ENCODE measurements around the gene HNF4A. TPM values are rescaled to one million over a fixed set of nuclear protein-coding genes. Genes with fewer than 3 reads are reported as not detected.
A peak's percentile ranks its signal among the peaks of the same experiment; 100 is the strongest.

HNF4A gene
- total and polyA plus RNA-seq, 2 of the 13 experiments (the other 11 are each of a cell fraction or from before 2014, with no cell fraction given) = 80.9 to 169 TPM

DNA sequence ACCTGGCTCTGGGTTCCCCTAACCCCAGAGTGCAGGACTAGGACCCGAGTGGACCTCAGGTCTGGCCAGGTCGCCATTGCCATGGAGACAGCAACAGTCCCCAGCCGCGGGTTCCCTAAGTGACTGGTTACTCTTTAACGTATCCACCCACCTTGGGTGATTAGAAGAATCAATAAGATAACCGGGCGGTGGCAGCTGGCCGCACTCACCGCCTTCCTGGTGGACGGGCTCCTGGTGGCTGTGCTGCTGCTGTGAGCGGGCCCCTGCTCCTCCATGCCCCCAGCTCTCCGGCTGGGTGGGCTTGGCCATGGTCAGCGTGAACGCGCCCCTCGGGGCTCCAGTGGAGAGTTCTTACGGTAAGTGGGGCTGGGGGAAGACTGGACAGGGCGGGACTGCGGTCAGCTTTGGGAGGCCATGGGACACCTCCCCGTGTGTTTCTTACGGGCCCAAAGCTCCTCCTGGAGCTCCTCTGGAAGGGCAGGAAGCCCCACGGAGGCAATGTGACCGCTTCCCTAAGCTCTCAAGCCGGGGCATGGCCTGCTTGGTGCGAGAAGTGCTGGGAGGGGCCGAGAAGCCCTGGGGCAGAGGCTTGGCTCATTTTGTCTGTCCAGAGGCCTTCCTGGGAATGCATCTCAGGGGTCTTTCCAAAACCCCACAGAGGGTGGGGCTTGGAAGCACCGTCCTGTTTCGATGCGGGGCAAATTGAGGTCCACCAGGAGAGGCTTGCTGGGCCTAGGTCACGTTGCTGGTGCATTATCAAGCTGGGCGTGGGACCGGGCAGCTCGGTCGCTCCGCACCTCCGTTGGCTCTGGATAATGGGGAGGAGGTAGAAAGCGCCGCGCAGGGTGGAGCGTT, at the start of gene HNF4A (continued):
- TF ChIP-seq PRDM15 (CRISPR knock-in tag; IDR thresholded peaks at IDR 0.05) (no peak; the same call in 1 of the 2 replicates), ATF7 (IDR thresholded peaks at IDR 0.05) (no peak), ATF7 (CRISPR knock-in tag; IDR thresholded peaks at IDR 0.05) (peak; percentile 79), ZNF552 (CRISPR knock-in tag; IDR thresholded peaks at IDR 0.05; ENCODE audit: borderline replicate concordance) (peak; percentile 97), POLR2G (IDR thresholded peaks at IDR 0.05; ENCODE audit: low read depth, low read length) (peak; percentile 99), ATF1 (CRISPR knock-in tag; IDR thresholded peaks at IDR 0.05) (no peak), ZNF33A (CRISPR knock-in tag; IDR thresholded peaks at IDR 0.05; ENCODE audit: borderline replicate concordance) (peak; percentile 15; the same call in 1 of the 2 replicates), RFXANK (CRISPR knock-in tag; IDR thresholded peaks at IDR 0.05) (peak; percentile 89; the same call in 1 of the 2 replicates), RELA (CRISPR knock-in tag; IDR thresholded peaks at IDR 0.05) (peak; percentile 43; the same call in 1 of the 2 replicates), ZNF101 (CRISPR knock-in tag; IDR thresholded peaks at IDR 0.05; ENCODE audit: borderline replicate concordance, low read depth) (0 out of 2 replicates have a peak, but pooled peaks have one; percentile 60), ZMYM4 (CRISPR knock-in tag; IDR thresholded peaks at IDR 0.05) (peak; percentile 84), HOXA9 (CRISPR knock-in tag; IDR thresholded peaks at IDR 0.05; ENCODE audit: borderline replicate concordance) (no peak), ZNF549 (CRISPR knock-in tag; IDR thresholded peaks at IDR 0.05) (0 out of 2 replicates have a peak, but pooled peaks have one; percentile 30), ZBTB7A (CRISPR knock-in tag; IDR thresholded peaks at IDR 0.05) (peak; percentile 70), SKI (IDR thresholded peaks at IDR 0.05; ENCODE audit: partially characterized antibody) (peak; percentile 52), ELF1 (CRISPR knock-in tag; IDR thresholded peaks at IDR 0.05) (peak; percentile 50), ZNF282 (IDR thresholded peaks at IDR 0.05; ENCODE audit: partially characterized antibody) (no peak)
- TF ChIP-seq, protein P1, sequence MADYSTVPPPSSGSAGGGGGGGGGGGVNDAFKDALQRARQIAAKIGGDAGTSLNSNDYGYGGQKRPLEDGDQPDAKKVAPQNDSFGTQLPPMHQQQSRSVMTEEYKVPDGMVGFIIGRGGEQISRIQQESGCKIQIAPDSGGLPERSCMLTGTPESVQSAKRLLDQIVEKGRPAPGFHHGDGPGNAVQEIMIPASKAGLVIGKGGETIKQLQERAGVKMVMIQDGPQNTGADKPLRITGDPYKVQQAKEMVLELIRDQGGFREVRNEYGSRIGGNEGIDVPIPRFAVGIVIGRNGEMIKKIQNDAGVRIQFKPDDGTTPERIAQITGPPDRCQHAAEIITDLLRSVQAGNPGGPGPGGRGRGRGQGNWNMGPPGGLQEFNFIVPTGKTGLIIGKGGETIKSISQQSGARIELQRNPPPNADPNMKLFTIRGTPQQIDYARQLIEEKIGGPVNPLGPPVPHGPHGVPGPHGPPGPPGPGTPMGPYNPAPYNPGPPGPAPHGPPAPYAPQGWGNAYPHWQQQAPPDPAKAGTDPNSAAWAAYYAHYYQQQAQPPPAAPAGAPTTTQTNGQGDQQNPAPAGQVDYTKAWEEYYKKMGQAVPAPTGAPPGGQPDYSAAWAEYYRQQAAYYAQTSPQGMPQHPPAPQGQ (CRISPR knock-in tag; IDR thresholded peaks at IDR 0.05; ENCODE audit: borderline replicate concordance) = peak; percentile 94; the same call in 1 of the 2 replicates
- TF ChIP-seq, protein P2, sequence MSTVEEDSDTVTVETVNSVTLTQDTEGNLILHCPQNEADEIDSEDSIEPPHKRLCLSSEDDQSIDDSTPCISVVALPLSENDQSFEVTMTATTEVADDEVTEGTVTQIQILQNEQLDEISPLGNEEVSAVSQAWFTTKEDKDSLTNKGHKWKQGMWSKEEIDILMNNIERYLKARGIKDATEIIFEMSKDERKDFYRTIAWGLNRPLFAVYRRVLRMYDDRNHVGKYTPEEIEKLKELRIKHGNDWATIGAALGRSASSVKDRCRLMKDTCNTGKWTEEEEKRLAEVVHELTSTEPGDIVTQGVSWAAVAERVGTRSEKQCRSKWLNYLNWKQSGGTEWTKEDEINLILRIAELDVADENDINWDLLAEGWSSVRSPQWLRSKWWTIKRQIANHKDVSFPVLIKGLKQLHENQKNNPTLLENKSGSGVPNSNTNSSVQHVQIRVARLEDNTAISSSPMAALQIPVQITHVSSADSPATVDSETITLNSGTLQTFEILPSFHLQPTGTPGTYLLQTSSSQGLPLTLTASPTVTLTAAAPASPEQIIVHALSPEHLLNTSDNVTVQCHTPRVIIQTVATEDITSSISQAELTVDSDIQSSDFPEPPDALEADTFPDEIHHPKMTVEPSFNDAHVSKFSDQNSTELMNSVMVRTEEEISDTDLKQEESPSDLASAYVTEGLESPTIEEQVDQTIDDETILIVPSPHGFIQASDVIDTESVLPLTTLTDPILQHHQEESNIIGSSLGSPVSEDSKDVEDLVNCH (CRISPR knock-in tag; IDR thresholded peaks at IDR 0.05) = no peak
